GM19455 (cell line): ENCODE data around the gene OR9Q1.
"Not testable (repeated sequence)": the region's sequence is repeated elsewhere in the genome, so short reads cannot be mapped to it uniquely, and the experiment has no call there.

ENCODE experiments used
- ATAC-seq: cut with Tn5 transposase; IDR thresholded peaks from one replicate; pipeline ENCODE4 v1.9.1; 2021; ENCODE audit not compliant: unreplicated experiment

OR9Q1 gene, protein sequence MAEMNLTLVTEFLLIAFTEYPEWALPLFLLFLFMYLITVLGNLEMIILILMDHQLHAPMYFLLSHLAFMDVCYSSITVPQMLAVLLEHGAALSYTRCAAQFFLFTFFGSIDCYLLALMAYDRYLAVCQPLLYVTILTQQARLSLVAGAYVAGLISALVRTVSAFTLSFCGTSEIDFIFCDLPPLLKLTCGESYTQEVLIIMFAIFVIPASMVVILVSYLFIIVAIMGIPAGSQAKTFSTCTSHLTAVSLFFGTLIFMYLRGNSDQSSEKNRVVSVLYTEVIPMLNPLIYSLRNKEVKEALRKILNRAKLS

GRCh38 chr11:58023435-58023931 is at the start of gene OR9Q1:
OR9Q1 (plus strand) TSS chr11:58023881; CDS start chr11:58179445, 155,564 bp downstream.
- ATAC-seq, result no peak

- ATAC-seq, result no peak
Measured at GRCh38 chr11:57974132-57974531, 49.5 kb upstream of the OR9Q1 start.

DNA sequence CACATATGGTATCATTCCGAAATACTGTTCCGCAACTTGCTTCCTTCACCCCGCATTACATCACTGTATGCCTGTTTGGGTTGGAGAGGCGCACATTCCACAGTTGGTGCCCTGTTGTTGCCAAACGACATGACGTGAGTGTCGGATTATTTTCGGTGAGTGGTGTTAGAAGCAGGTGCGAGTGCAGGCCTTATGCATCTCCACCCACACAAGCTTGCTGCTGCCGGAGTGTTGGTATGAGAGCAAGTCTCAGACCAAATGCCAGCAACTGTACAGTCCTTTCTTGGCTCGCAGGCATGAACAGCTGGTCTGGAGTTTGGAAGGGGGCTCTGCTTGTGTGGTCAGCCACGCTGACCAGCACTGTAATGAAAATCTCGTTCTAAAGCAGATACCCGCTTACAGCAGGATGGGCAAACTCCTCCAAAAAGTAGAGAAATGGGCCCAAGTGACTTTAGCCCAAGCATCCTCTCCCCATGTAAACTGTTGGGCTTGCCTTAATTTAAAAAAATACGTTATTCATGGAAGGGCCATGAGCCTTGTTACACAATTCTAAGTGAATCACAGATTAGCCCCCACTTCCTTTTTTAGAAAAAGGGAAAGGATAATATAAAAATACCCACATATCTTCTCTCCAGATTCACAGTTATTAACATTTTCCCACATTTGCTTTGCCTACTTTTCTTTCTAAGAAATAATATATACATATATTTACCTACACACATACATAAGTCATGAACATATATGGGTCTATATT is 48.7 kb upstream of the OR9Q1 start:
- ATAC-seq, result no peak

GRCh38 chr11:57977709-57978108 is 46.0 kb upstream of the OR9Q1 start:
- no peak for ATAC-seq

GRCh38 chr11:57978686-57979531 is 44.8 kb upstream of the OR9Q1 start:
- no peak for ATAC-seq

- no peak for ATAC-seq
Measured at GRCh38 chr11:57979532-57980079, 44.1 kb upstream of the OR9Q1 start.

- ATAC-seq, result no peak
Measured at GRCh38 chr11:57980201-57980600, 43.5 kb upstream of the OR9Q1 start.

- no peak for ATAC-seq
Measured at GRCh38 chr11:57981536-57981935, 42.1 kb upstream of the OR9Q1 start.

DNA sequence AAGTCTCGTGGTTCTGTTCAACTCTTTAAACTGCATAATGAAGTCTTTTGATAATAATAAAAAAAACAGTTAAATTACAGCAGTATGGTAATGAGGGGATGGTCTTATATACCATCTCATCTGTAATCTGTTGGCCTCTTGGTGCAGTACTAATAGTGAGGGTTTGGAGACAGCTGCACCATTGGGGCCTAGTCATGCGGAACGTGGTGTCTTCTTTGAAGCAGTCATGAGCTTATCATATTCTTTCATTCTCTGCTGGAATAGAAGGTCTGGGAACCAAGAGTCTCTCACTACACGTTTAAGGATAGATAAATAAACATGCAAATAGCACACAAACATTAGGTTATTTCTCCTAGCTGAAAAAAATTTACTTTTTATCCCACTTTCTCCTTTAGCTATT is 40.9 kb upstream of the OR9Q1 start:
- ATAC-seq, result no peak

DNA sequence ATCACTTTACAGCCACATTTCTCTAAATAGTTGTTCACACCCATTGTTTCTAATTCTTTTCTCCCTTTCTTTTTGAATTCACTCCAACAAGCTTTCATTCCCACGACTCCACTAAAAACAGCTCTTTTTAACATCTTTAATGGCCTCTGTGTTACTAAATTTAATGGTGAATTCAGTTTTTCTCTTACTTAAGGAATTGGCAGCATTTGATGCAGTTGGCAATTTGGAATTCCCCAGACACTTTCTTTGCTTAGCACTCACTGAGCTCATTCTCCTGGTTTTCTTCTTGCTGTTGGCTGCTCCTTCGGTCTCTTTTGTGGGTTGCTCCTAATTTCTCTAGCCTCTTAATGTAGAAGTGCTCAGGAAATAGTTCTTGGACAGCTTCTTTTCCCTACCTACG is 40.5 kb upstream of the OR9Q1 start:
- no peak for ATAC-seq

GRCh38 chr11:57999523-57999922 is 24.2 kb upstream of the OR9Q1 start:
- ATAC-seq, result not testable (repeated sequence)

- not testable (repeated sequence) for ATAC-seq
Measured at GRCh38 chr11:58000021-58000420, 23.7 kb upstream of the OR9Q1 start.

DNA sequence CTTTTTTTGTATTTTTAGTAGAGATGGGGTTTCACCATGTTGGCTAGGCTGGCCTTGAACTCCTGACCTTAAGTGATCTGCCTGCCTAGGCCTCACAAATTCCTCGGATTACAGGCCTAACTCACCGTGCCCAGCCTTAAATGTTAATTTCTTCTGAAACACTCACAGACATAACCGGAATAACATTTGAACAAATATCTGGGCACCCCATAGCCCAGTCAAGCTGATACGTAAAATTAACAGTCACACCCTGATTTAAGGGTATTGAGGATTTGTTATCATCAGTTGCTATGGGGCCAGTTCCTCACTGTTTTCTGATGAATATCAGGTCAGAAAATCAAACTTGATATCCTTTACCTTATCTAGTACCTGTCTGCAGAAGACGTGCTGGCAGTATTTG is 23.0 kb upstream of the OR9Q1 start:
- no peak for ATAC-seq

DNA sequence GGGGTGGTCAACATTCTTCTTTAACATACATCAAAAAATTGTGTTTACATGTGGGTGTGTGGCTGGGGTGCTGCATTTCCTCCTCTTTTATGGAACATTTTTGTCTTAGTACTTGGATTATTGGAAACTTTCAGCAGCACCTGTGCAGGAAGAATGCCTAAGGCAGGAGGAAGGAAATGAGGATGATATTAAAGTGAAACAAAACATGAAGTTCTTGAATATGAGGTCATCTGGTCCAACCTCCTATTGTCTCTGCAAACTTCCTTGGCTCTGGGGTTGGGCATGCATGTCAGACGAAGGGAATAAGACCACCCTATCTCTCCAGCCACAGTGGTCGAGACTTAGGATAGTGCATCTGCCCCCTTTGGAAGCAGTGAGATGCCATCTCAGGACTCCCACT is 20.6 kb upstream of the OR9Q1 start:
- ATAC-seq, result no peak

- ATAC-seq, result no peak
Measured at GRCh38 chr11:58003591-58003990, 20.1 kb upstream of the OR9Q1 start.

DNA sequence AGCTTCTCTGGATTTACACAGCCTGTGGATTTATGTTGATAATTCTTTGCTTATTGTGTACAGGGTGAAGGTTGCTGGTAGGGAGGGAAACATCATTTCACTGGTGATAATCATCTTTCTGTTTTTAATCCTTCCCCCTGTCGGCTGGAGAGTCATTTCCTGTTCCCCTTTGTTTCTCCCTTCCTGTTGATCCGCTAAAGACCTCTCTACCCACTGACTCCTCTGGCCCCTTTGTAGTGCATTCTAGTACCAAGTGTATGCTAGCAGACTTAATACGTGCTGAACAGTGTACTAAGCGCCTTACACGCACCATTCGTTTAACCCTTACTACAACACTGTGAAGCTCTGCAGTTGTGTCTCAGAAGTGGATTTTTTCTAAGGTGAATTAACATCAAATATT is 19.0 kb upstream of the OR9Q1 start:
- ATAC-seq, result no peak

- no peak for ATAC-seq
Measured at GRCh38 chr11:58006940-58007339, 16.7 kb upstream of the OR9Q1 start.

- no peak for ATAC-seq
Measured at GRCh38 chr11:58011771-58012170, 11.9 kb upstream of the OR9Q1 start.

- no peak for ATAC-seq
Measured at GRCh38 chr11:58024601-58025091, 965 bp downstream of the OR9Q1 start.

GRCh38 chr11:58027341-58027740 is 3.7 kb downstream of the OR9Q1 start:
- no peak for ATAC-seq
